ENCODE results near the gene SNPH.

GRCh38 chr20:1338801-1339200, 72.7 kb downstream of the SNPH start:
- TF ChIP-seq CTCF (IDR thresholded peaks at IDR 0.05) (no peak), POLR2A (IDR thresholded peaks at IDR 0.05; ENCODE audit: low read depth) (no peak)

Measured in esophagus muscularis mucosa (tissue), 3 donors.